ENCODE data around the gene HDAC4. TPM values are rescaled to one million over a fixed set of nuclear protein-coding genes. Genes with fewer than 3 reads are reported as not detected.

The HDAC4 gene
- total RNA-seq, 1 experiment from 2014 or later: 61.5 TPM

DNA sequence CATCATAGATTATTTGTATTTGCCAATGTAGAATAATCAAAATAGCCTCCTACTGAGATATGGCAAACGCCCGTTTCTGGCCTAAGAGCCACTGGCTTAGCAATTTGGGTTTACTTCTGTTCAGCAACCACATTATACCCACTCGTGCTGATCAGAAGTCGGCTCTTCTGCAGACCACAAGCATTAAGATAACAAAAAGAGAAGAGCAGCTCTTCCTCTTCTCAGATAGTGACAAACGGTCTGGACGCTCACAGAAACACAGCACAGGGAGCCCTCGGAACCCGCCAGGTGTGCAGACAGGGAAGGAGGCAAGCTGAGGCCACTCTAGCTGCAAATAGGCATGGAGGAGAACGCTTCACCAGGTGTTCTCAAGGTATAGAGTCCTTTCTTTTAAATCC is 164.0 kb downstream of the HDAC4 start:
- TF ChIP-seq, protein P1, sequence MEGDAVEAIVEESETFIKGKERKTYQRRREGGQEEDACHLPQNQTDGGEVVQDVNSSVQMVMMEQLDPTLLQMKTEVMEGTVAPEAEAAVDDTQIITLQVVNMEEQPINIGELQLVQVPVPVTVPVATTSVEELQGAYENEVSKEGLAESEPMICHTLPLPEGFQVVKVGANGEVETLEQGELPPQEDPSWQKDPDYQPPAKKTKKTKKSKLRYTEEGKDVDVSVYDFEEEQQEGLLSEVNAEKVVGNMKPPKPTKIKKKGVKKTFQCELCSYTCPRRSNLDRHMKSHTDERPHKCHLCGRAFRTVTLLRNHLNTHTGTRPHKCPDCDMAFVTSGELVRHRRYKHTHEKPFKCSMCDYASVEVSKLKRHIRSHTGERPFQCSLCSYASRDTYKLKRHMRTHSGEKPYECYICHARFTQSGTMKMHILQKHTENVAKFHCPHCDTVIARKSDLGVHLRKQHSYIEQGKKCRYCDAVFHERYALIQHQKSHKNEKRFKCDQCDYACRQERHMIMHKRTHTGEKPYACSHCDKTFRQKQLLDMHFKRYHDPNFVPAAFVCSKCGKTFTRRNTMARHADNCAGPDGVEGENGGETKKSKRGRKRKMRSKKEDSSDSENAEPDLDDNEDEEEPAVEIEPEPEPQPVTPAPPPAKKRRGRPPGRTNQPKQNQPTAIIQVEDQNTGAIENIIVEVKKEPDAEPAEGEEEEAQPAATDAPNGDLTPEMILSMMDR (conservative IDR thresholded peaks at IDR 0.05): no peak
- no peak for TF ChIP-seq EZH2 (IDR thresholded peaks at IDR 0.05; ENCODE audit: low read depth)
- H3K36me3 ChIP-seq (ENCODE audit: low read depth): no peaks in the 10 kb centered on the region
- H2AFZ ChIP-seq: no peak overlapping the region
- no peaks in the 10 kb centered on the region for H3K27me3 ChIP-seq (ENCODE audit: insufficient read depth, low read depth)
- no peaks in the 10 kb centered on the region for H3K79me2 ChIP-seq (ENCODE audit: low read depth)
- H3K9me3 ChIP-seq (ENCODE audit: insufficient read depth, low read depth): no peaks in the 10 kb centered on the region
- no peaks in the 10 kb centered on the region for H3K9me2 ChIP-seq (ENCODE audit: insufficient read depth)
- H4K20me1 ChIP-seq (ENCODE audit: insufficient read depth): no peaks in the 10 kb centered on the region
- CTCF ChIA-PET: no interaction called here
- H3K4me3 ChIP-seq: no peak overlapping the region
- no peaks in the 10 kb centered on the region for H3K4me1 ChIP-seq (replicated peaks; ENCODE audit: insufficient read depth)
- no peak overlapping the region for H3K27ac ChIP-seq
- H3K4me2 ChIP-seq: no peak overlapping the region
- POLR2A ChIA-PET (ENCODE audit: unreplicated experiment): interaction anchor here (0.6 kb wide), 1 partner anchor 39 kb away, joined by 4 read pairs; no protein-coding TSS in a partner anchor
- intact Hi-C loops (cut with micrococcal nuclease; ENCODE audit: unreplicated experiment): no loop called here
- no peaks in the 10 kb centered on the region for H3F3A ChIP-seq (ENCODE audit: insufficient read depth, low read depth)
- BruUV-seq (replicated peaks): no TSS peak
- DNase-seq: no peak

DNA sequence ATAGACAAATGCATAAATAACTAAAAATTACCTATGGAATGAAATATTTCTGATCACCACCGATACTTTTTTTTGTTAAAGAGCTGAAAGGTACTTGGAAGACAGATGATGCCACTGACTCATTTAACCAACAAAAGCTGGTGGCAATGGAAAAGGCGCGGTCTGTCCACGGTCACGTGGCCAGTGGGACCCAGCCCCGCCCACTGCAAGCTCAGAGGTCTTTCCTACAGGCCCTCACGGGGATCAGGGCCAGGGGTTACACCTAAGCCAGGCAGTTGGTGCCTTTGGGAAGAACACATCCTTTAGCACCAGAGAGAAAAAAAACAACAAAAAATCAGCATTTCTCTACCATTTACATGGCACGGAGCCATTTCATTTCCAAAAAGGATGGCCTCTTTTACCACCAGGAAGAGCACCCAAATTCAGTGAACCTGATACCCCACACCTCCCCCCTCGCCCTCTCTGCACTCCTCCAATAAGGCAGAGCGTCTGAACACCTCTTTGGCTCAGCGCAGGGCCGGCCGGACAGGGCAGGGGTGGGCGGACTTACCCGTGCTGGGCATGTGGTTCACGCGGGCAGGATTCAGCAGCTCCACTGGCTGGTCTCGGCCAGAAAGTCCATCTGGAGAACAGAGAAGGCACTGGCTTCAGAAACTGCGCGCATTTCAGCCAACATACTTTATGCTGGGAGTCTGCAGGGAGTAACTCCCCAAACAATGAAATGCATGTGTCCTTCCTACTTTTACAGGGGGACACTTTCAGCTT is 164.6 kb downstream of the HDAC4 start:
- CTCF ChIA-PET: no interaction called here
- intact Hi-C loops (cut with micrococcal nuclease; ENCODE audit: unreplicated experiment): no loop called here
- Histone ChIP-seq H2AFZ (no peak overlapping the region), H3F3A (ENCODE audit: insufficient read depth, low read depth) (no peaks in the 10 kb centered on the region), H3K27me3 (ENCODE audit: insufficient read depth, low read depth) (no peaks in the 10 kb centered on the region), H3K4me2 (no peak overlapping the region), H3K4me1 (replicated peaks; ENCODE audit: insufficient read depth) (no peaks in the 10 kb centered on the region), H4K20me1 (ENCODE audit: insufficient read depth) (no peaks in the 10 kb centered on the region), H3K4me3 (no peak overlapping the region), H3K79me2 (ENCODE audit: low read depth) (no peaks in the 10 kb centered on the region), H3K27ac (no peak overlapping the region), H3K36me3 (ENCODE audit: low read depth) (no peaks in the 10 kb centered on the region), H3K9me2 (ENCODE audit: insufficient read depth) (no peaks in the 10 kb centered on the region), H3K9me3 (ENCODE audit: insufficient read depth, low read depth) (no peaks in the 10 kb centered on the region)
- POLR2A ChIA-PET (ENCODE audit: unreplicated experiment): no interaction called here
- no TSS peak for BruUV-seq (replicated peaks)
- no peak for TF ChIP-seq EZH2 (IDR thresholded peaks at IDR 0.05; ENCODE audit: low read depth)
- TF ChIP-seq, protein P1 (conservative IDR thresholded peaks at IDR 0.05): no peak
- DNase-seq: no peak

DNA sequence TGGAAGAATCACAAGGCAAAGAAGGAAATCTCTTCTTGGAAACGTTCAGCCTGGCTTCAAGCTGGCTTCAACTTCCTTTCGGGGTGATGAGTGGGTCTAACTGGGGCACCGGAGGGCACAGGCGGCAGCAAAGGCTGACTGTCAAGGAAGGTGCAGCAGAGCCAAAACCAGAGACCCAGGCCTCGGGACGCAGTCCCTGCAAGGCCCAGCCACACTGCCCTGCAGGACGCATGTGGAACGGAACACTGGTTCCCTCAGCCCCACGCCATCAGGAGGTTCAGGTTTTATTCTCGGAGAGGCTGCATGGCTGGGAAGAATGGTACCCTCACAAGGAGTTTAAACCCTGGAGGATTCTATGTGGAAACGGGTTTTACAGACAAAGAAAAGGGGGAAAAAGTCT is 165.5 kb downstream of the HDAC4 start:
- no peaks in the 10 kb centered on the region for H3F3A ChIP-seq (ENCODE audit: insufficient read depth, low read depth)

More for the DNA sequence above, 165.5 kb downstream of the HDAC4 start:
- TF ChIP-seq EZH2 (IDR thresholded peaks at IDR 0.05; ENCODE audit: low read depth): no peak
- peak in 1 of 2 experiments; percentile 27 for DNase-seq
- H3K4me1 ChIP-seq (replicated peaks; ENCODE audit: insufficient read depth): no peaks in the 10 kb centered on the region
- H3K9me2 ChIP-seq (ENCODE audit: insufficient read depth): no peaks in the 10 kb centered on the region
- H3K4me3 ChIP-seq: no peak overlapping the region
- H3K36me3 ChIP-seq (ENCODE audit: low read depth): no peaks in the 10 kb centered on the region
- intact Hi-C loops (cut with micrococcal nuclease; ENCODE audit: unreplicated experiment): no loop called here
- H3K27ac ChIP-seq: no peak overlapping the region
- no peak overlapping the region for H3K4me2 ChIP-seq
- ChIA-PET CTCF (no interaction called here), POLR2A (ENCODE audit: unreplicated experiment) (interaction anchor here (0.8 kb wide), 1 partner anchor 39 kb away, joined by 8 read pairs; no protein-coding TSS in a partner anchor)
- BruUV-seq (replicated peaks): TSS peak; percentile 18
- no peaks in the 10 kb centered on the region for H3K9me3 ChIP-seq (ENCODE audit: insufficient read depth, low read depth)
- no peaks in the 10 kb centered on the region for H3K27me3 ChIP-seq (ENCODE audit: insufficient read depth, low read depth)
- no peaks in the 10 kb centered on the region for H3K79me2 ChIP-seq (ENCODE audit: low read depth)
- no peaks in the 10 kb centered on the region for H4K20me1 ChIP-seq (ENCODE audit: insufficient read depth)
- no peak overlapping the region for H2AFZ ChIP-seq
